ENCODE results near the gene SCAMP3.
"Not testable (repeated sequence)": the region's sequence is repeated elsewhere in the genome, so short reads cannot be mapped to it uniquely, and the experiment has no call there.

SCAMP3 gene

DNA sequence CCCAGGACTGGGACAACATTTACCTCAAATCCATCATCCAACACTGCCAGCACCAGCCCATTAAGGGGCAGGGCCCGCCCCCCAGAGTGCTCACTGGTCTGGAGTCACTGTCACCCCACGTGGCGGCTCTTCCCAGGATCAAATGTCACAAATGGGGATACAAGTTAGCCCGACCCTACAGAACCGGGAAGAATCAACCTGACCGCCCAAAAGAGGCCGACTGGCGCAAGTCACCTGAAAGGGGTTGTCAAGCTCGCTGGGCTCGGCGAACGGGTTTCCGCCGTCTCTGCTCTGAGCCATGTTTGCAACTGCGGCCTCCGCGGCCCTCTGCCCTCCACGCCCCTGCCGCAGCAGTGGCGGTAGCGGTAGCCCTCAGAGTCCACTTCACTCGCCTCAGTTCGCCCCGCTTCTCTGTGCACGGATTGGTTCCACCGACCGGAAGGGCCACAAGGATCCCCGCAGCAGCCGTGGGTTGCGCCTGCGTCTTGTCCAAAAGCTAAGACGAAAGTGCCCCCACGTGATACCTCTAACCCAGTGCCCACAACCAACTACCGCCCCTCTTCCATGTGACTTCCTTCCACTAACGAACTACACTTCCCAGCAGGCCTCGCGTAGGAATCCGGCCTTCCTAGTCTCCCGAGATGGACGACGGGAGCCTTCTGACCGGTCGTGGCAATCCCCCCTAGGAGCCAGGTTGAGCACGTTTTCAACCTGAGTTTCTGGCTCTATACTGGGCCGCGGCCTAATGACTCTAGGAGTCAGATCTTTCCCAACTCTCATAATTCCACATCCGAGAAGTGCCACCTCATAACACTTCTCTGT is at the start of gene SCAMP3:
Gene SCAMP3 (minus strand): TSS at position 509 of the 822 bp plus-strand sequence. CDS start 209 bp downstream, at position 300.
- in situ Hi-C loops (cut with HindIII; ENCODE audit: low sequenced_read_pairs): no loop called here

DNA sequence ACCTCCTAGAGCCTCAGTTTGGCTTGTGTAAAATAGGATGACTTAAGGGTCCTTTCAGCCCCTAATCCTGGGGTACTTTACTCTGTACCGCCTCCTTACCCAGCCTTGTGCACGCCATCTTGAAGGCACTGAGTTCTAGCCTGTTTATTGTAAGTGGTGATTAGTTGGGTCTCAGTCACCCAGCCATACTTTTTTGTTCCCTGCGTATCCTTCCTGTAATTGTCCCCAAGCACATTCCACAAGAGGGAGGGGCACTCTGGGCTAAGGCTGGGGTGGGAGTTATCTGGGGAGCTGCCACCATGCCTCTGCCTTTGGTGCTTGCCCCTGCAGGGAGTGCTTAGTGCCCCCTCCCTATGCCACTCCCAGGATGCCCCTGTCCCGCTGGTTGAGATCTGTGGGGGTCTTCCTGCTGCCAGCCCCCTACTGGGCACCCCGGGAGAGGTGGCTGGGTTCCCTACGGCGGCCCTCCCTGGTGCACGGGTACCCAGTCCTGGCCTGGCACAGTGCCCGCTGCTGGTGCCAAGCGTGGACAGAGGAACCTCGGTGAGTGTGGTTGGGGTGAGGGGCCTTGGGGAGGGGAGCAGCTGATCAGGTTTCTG is 47.4 kb upstream of the SCAMP3 start:
- in situ Hi-C loops (cut with HindIII; ENCODE audit: low sequenced_read_pairs): loop anchor here (10.0 kb wide), 1 partner anchor 345 kb away; no protein-coding TSS in a partner anchor

DNA sequence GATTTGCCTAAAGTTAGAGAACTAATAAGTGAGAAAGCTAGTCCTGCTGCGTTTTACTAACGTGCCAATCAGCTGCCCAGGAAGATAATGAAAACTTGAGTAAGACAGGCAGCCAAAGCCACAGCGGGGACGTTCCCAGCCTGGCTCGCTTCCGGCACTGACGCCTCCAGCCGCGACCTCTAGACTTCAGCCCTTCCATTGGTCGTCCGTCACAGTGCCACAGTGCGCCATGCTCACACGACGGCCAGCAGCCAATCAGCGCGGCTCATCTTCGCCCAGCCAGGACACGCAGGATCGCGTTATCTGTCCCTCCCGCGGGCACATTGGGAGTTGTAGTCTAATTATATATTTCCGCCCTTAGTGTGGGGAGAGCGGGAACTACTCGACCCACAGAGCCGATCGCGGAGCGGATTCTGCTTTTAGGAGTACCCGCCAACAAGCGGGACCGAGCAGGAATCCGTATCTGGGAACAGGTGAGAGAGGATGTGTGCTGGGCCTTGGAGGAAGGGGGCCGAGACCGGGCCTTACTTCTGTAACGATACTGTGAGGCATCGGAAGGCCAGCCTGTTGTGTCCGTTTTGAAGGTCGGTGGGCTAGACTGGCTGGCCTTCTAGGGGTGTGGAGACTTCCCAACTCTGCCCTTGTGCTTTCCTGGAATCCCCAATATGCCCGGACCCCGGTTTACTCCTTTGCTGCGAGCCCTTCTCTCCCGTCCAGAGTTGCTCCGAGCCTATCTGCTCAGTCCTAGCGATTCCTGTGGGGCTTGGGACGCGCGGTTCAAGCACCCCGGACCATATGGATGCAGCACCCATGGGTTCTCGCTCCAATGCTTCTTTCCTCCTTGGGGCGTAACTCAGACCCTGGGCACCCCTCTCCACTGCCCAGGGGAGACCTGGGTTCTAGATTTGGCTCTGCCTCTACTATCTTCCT is 46.6 kb upstream of the SCAMP3 start, which contains the start of gene FDPS:
Gene FDPS (plus strand): TSS at position 374 of the 930 bp plus-strand sequence. CDS start 924 bp downstream, outside the sequence.
- in situ Hi-C loops (cut with HindIII; ENCODE audit: low sequenced_read_pairs): no loop called here

DNA sequence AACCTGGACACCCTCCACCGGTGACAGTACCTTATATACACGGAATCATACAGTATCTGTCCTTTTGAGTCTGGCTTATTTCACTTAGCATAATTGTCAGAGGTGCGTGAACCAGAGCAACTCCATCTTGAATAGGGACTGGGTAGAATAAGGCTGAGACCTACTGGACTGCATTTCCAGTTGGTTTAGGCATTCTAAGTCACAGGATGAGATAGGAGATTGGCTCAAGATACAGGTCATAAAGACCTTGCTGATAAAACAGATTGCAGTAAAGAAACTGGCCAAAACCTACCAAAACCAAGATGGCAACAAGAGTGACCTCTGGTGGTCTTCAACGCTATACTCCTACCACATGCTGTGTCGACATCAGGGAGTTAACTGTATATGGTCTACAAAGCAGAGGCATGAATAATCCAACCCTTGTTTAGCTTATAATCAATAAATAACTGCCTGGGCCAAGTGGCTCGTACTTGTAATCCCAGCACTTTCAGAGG is 45.1 kb upstream of the SCAMP3 start:
- in situ Hi-C loops (cut with HindIII; ENCODE audit: low sequenced_read_pairs): no loop called here

DNA sequence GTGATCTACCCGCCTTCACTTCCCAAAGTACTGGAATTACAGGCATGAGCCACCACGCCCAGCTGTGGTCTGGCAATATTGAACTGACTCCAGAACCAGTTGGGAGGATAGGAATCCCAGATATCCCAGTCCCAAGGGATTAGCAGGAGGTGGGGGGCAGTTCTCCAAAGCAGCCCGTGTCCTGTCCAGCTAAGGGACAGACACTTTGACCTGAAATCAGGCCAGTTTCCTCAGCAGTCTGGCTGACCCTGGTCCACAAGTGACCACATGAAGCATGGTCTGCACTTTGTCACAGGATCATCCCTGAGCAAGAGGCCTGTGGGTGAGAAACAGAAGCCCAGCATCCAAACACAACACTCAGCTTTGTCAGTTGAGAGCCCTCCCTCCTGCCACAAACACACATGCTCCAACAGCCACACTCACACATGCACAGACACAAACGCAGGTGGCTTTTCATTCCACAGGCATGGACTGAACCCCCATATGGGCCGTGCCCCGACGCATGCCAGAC is 43.8 kb upstream of the SCAMP3 start:
- in situ Hi-C loops (cut with HindIII; ENCODE audit: low sequenced_read_pairs): no loop called here

DNA sequence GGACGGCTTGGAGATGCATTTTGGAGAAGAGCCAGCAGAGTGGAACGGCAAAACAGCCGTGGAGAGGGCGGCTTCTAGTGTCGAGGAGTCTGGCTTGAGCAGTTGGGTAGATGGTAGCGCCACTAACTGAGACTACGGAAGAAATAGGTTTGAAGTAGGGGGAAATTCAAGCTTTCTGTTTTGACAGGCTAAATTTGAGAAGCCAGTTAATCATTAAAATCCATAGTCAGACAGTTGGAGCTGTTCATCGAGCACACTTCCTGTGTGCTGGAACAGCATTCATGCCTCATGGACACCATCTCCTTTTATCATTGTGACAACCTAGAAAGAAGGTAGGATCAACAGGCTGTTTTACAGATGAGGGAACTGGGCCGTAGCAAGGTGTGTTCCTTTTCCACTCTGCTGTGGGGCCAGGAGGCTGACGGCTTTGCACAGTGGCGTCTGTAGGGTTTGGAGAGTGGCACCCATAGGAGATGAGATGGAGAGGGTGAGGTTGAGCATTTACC is 42.5 kb upstream of the SCAMP3 start:
- in situ Hi-C loops (cut with HindIII; ENCODE audit: low sequenced_read_pairs): no loop called here

DNA sequence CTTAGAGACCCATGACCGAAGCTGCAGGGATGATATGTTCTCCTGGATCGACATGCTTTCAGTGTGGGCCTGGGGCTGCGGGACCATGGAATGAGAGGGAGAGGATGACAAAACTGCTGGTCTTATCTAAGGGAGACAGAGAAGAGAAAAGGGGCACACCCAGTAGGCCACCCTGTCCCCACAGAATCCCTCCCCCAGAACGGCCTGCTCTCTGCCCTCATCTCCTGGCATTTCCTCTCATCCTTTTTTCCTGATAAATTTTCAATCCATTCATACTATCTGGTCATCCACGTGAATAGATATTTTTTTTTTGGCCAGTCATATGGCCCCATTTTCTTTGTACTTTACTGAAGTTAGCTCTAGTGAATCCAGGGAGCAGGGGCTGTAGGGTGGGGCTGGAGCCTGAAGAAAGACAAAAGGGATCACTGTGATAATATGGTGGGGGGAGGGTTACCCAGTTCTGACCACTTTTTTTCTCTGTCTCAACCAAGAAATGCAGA is 39.2 kb upstream of the SCAMP3 start, which contains the start of gene PKLR:
Gene PKLR (minus strand): TSS at position 97 of the 500 bp plus-strand sequence. CDS start 43 bp downstream, at position 54.
- in situ Hi-C loops (cut with HindIII; ENCODE audit: low sequenced_read_pairs): no loop called here

DNA sequence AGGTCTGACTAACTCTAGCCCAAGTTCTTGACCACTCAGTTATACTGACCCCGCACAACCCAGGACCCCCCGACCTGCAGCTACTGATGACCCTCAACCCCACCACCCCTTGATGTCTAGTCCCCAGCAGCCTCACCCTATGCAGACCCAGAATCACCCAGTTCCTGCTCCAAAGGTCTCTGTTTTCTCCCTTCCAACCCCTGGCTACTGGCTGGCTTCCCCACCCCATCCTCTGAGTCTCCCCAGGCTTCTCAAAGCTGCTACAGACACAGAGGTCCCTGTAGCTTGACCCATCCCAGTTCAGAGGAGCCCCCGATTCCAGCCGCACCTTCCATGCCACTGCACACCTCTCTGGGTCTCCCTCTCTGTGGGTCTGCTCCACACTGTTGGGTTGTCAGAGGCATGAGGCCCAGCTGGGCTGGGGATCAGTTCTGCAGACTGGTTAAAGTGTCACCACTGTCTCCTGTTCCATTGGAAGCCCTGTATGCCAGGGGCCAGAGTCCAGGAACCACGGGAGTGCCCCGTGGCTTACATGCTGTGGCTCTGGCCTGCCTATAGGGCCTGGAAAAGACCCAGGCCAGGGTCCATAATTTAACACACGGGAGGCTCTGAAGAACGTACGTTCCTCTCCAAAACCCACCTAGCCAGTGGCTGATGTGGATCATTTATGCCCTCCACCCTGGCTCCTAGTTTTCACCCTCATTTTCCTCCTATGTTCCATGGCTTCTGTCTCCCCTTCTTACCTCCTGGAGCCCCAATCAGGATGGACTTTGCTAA is 38.6 kb upstream of the SCAMP3 start:
- in situ Hi-C loops (cut with HindIII; ENCODE audit: low sequenced_read_pairs): no loop called here

DNA sequence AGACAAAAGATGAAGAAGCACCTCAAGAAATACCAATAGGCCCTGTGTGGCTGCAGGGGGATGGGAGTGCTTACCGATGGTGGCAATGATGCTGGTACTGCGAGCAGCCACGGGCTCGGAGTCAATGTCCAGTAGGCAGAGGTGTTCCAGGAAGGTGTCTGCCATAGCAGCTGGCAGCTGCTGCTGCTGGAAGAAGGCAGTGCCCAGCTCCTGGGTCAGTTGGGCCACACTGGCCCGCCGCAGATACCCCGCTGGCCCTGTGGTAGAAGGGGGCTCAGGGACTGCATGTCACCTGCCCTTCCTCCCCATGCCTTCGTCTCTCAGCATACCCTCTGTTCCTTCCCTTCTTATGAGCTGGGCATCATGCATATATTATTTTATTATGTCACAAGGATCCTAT is 37.9 kb upstream of the SCAMP3 start:
- in situ Hi-C loops (cut with HindIII; ENCODE audit: low sequenced_read_pairs): no loop called here

DNA sequence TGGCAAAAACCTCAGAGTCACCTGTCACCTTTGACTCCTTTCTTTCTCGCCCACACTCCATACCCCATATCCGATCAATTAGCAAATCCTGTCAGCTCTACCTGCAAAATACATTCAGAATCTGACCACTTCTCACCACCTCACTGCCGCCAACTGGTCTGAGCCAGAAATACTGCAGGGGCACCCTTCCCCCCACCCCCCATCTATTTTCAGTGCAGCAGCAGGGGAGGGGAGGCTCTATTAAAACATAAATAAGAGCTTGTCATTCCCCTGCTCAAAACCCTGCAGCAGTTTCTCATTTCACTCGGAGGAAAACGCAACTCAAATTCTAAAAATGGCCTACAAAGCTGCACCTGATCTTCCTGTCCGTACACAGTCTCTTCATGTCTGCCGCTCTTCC is 35.2 kb upstream of the SCAMP3 start:
- in situ Hi-C loops (cut with HindIII; ENCODE audit: low sequenced_read_pairs): no loop called here

DNA sequence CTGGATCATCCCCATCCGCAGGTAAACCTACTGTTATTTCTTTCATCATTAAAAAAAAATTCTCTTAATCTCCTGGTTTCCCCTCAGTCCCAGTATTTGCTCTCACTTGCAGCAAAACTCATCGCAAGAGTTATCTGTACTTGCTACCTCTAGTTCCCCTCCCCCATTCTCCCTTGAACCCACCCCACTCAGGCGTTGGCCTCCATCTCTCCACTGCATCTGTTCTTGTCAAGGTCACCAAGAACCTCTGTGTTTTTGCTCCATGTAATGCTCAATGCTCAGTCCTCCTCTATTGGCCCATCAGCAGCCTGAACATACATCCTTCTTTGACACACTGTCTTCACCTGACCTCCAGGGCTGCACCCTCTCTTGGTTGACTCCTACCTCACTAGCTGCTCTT is 34.5 kb upstream of the SCAMP3 start:
- in situ Hi-C loops (cut with HindIII; ENCODE audit: low sequenced_read_pairs): no loop called here

DNA sequence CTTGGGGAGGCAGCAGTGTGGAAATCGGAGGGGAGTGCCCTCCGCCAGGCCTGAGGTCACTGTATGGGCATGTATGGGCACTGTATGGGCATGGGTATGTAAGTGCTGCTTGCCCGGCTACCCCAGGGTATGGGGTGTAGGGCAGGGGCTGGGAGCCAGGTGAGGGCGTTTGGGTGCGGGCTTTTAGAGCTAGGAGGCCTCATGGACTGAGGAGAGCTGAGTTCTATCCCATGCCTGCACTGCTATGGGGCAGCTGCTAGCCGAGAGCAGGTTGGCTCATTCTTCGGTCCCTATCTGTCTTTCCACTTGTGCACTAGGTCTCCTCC is 33.7 kb upstream of the SCAMP3 start:
- in situ Hi-C loops (cut with HindIII; ENCODE audit: low sequenced_read_pairs): no loop called here

DNA sequence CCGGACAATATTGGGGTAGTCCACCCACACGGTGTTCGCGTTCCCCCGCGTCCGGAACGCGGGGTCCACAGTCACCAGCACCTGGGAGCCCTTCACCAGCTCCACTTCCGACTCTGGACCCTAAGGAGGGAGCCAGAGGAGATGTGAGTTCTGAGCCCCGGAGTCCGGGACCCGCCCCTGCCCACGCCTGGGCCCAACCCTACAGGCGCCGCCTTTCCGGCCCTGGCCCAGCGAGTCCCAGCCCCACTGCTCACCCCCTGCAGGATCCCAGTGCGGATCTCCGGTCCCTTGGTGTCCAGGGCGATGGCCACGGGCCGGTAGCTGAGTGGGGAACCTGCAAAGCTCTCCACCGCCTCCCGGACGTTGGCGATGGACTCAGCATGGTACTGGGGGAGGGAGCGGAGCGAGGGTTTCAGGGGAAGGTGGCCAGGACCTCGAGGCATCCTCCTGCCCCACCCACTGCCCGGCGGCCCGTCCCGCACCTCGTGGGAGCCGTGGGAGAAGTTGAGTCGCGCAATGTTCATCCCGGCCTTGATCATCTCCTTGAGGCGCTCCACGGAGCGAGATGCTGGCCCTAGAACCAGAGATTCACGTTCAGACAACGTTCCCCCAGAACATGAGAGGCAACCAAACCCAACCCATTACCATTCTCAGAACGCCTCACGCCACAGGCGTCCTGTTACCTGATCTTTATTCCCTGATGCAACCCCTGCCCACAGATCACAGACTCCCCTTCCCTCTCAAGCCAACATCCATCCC is 33.2 kb upstream of the SCAMP3 start:
- in situ Hi-C loops (cut with HindIII; ENCODE audit: low sequenced_read_pairs): no loop called here

DNA sequence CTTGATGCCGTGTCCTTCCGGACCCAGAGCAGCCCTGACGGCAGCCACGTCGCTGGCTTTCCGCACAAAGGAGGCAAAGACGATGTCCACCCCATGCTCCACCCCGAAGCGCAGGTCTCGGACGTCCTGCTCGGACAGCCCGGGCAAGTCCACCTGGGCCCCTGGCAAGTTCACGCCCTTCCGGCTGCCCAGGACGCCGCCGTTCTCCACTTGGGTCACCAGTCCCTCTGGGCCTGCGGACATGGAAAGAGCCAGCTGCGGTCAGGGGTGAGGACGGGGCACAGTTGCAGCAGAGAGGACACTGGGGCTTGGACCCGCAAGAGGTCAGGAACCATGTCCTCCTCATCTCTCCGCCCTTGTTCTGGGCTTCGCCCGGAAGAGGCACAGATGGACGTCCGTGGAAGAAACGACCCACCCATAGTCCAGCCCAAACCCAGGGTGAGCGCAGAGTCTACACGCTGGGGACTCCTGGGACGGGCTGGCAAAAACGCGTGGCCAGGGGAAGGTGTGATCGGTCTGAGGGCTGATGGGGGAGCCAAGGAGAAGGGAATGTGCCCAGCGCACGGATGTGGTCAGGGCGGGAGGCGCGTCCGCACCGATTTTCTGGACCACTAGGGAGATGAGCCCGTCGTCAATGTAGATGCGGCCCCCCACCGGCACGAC is 32.5 kb upstream of the SCAMP3 start:
- in situ Hi-C loops (cut with HindIII; ENCODE audit: low sequenced_read_pairs): no loop called here

DNA sequence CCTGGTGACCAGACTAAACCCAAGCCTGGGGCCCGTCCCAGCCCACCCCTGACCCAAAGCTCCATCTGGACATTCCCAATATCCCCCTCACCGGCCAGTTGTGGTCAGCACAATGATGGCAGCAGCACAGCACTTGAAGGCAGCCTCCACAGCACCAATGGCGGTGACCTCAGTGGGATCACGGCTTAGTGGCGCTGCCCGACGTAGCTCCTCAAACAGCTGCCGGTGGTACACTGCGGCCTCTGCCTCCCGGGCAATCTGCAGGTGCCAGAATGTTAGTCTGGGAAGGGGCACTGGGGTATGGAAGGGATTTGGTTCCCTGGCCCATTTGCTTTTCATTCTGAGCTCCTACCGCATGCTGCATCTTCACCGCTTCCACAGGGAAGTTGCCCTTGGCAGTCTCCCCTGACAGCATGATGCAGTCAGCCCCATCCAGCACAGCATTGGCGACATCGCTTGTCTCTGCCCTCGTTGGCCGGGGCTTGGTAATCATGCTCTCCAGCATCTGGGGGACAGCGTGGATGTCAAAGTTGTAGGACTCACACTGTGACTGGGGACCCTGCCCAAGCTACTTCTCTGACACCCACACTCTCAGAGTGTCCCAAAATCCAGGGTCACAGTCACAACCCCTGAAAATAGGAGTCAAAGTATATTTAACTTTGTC is 31.1 kb upstream of the SCAMP3 start:
- in situ Hi-C loops (cut with HindIII; ENCODE audit: low sequenced_read_pairs): no loop called here

DNA sequence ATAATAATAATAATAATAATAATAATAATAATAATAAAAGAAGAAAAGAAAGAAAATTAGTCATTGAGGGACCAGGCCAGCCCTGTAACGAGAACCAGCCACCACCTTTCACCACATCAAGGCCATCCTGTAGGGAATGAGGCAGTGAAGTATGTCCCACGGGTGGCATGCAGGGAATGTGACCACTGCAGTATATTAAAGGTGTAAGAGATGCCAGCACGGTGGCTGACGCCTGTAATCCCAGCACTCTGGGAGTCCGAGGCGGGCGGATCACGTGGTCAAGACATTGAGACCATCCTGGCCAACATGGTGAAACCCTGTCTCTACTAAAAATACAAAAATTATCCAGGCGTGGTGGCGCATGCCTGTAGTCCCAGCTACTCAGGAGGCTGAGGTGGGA is 28.8 kb upstream of the SCAMP3 start:
- in situ Hi-C loops (cut with HindIII; ENCODE audit: low sequenced_read_pairs): not testable (repeated sequence)

DNA sequence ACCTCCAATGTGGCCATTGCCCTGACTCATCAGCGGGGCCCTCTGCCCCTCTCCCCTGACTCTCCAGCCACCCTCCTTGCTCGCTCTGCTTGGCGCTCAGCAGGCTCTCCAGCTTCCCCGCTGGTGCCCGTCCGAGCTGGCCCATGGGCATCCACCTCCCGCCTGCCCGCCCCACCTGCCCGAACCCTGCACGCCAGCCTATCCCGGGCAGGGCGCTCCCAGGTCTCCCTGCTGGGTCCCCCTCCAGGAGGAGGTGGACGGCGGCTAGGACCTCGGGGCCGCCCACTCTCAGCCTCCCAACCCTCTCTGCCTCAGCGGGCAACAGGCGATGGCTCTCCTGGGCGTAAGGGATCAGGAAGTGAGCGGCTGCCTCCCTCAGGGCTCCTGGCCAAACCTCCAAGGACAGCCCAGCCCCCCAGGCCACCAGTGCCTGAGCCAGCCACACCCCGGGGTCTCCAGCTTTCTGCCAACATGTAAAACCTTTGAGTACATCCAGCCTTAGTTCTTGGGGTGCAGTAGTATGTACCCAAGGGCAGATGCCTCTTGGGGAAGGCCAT is 25.9 kb upstream of the SCAMP3 start:
- in situ Hi-C loops (cut with HindIII; ENCODE audit: low sequenced_read_pairs): no loop called here

DNA sequence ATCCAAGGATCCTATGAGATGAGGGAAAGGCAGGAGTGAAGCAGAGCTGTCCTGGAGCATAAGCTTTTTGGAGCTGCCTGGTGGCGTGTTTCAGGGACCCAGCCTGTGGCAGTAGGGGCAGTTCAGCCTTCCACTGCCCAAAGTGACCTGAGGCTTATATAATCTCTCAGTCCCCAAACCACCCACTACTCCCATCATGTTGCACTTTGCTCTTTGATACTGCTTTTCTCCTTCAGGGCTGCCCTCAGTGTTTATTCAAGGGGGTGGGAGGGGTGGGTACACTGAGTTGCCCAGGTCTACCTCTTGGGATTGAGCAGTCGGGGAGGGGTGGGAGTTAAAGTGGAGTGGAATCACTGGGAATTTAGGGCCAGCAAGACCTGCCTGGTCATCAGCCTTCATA is 24.4 kb upstream of the SCAMP3 start:
- in situ Hi-C loops (cut with HindIII; ENCODE audit: low sequenced_read_pairs): no loop called here
